H1 (cell line): ENCODE results near the gene ESR1. TPM values are rescaled to one million over a fixed set of nuclear protein-coding genes. Genes with fewer than 3 reads are reported as not detected.

Experiments used
- CTCF ChIA-PET: fragments of 300-600 bp; sonication (Branson Sonifier 250); formaldehyde crosslinking; loops from one replicate; lab custom pipeline; 2021; ENCODE audit not compliant: partially characterized antibody; lab: Charles Lee
- POLR2A ChIA-PET: fragments of 300-600 bp; sonication (Branson Sonifier 250); formaldehyde crosslinking; loops from one replicate; lab custom pipeline; 2021; ENCODE audit warnings: inconsistent platforms; ENCODE audit not compliant: partially characterized antibody; lab: Charles Lee
- DNase-seq, 2 experiments: peaks; one replicate each; pipeline versions ENCODE4 v3.0.0 to v3.0.0-alpha.2; 2010 to 2022; ENCODE audit warnings: low spot score in 2 of 2, low read depth in 1 of 2, mixed read lengths in 1 of 2
- FAIRE-seq: peaks from 2 replicates; lab custom pipeline; 2011; peaks lifted over from hg19 to GRCh38; lab: Jason Lieb, UNC
- H2AFZ ChIP-seq: 2 replicates; pipeline ENCODE4 v1.8.1; 2012; ENCODE audit warnings: low read length, inconsistent platforms
- H2AK5ac ChIP-seq: 2 replicates; pipeline ENCODE4 v1.6.1; 2013; ENCODE audit warnings: low read depth, low read length
- H2BK120ac ChIP-seq: replicated peaks from 2 replicates; pipeline ENCODE3; 2013; ENCODE audit warnings: low read depth, low read length, inconsistent platforms
- H2BK12ac ChIP-seq: 2 replicates; pipeline ENCODE4 v1.6.1; 2013; ENCODE audit warnings: low read depth, low read length
- H2BK15ac ChIP-seq: 2 replicates; pipeline ENCODE4 v1.6.1; 2013; ENCODE audit warnings: low read length
- H2BK20ac ChIP-seq: 2 replicates; pipeline ENCODE4 v1.6.1; 2013; ENCODE audit warnings: low read length
- H2BK5ac ChIP-seq: 2 replicates; pipeline ENCODE4 v1.6.1; 2013; ENCODE audit warnings: low read depth, low read length
- H3K14ac ChIP-seq: 2 replicates; pipeline ENCODE4 v1.6.1; 2013; ENCODE audit warnings: inconsistent platforms; ENCODE audit not compliant: insufficient read length
- H3K18ac ChIP-seq: 2 replicates; pipeline ENCODE4 v1.6.1; 2013; ENCODE audit warnings: low read length; ENCODE audit errors: extremely low read depth
- H3K23ac ChIP-seq: 2 replicates; pipeline ENCODE4 v1.6.1; 2013; ENCODE audit warnings: inconsistent platforms; ENCODE audit not compliant: insufficient read length
- H3K23me2 ChIP-seq: 2 replicates; pipeline ENCODE4 v1.6.1; 2013; ENCODE audit warnings: low read depth, low read length
- H3K27ac ChIP-seq: 2 replicates; pipeline ENCODE4 v1.6.1; 2011; ENCODE audit warnings: low read depth, low read length, inconsistent platforms
- H3K27me3 ChIP-seq, 4 experiments: replicated peaks in 1 of 4; 1 replicate in 1 of 4; 2 replicates in 3 of 4; pipeline versions ENCODE4 v1.6.1 to v1.8.1; 2011 to 2013; ENCODE audit warnings: low read length in 3 of 4, mild to moderate bottlenecking in 3 of 4, inconsistent platforms in 2 of 4, mixed read lengths in 2 of 4, moderate library complexity in 1 of 4; ENCODE audit not compliant: control insufficient read depth in 3 of 4, insufficient read depth in 3 of 4; ENCODE audit errors: extremely low read depth in 1 of 4
- H3K36me3 ChIP-seq, 4 experiments: 2 replicates each; pipeline versions ENCODE4 v1.6.1 to v1.8.1; 2011 to 2013; ENCODE audit warnings: mild to moderate bottlenecking in 4 of 4, low read length in 3 of 4, moderate library complexity in 2 of 4, control low read depth in 1 of 4, inconsistent platforms in 1 of 4; ENCODE audit not compliant: insufficient read depth in 4 of 4, control insufficient read depth in 2 of 4
- H3K4ac ChIP-seq: replicated peaks from 2 replicates; pipeline ENCODE3; 2013; ENCODE audit warnings: low read length, low read depth, mixed read lengths, inconsistent platforms; ENCODE audit not compliant: insufficient read length
- H3K4me1 ChIP-seq, 4 experiments: replicated peaks in 1 of 4; 1 replicate in 1 of 4; 2 replicates in 3 of 4; pipeline versions ENCODE4 v1.6.1 to v1.8.1; 2011 to 2013; ENCODE audit warnings: low read length in 3 of 4, inconsistent platforms in 2 of 4, mixed read lengths in 1 of 4; ENCODE audit not compliant: insufficient read depth in 4 of 4, control insufficient read depth in 3 of 4
- H3K4me2 ChIP-seq, 2 experiments: 2 replicates each; pipeline versions ENCODE4 v1.6.1 to v1.8.1; 2011 to 2013; ENCODE audit warnings: low read depth in 2 of 2, low read length in 2 of 2, control low read depth in 1 of 2, inconsistent platforms in 1 of 2, mild to moderate bottlenecking in 1 of 2; ENCODE audit not compliant: insufficient read depth in 1 of 2
- H3K4me3 ChIP-seq, 4 experiments: fragments of 200-600, 300-600 bp in 1 of 4; sonication (generic), shearing (Covaris generic), sonication (Bioruptor Twin) in 1 of 4; 2 replicates each; pipeline versions ENCODE4 v1.5.1 to v1.8.1; 2011 to 2016; ENCODE audit warnings: low read length in 4 of 4, low read depth in 3 of 4, control low read depth in 2 of 4, inconsistent platforms in 2 of 4, mild to moderate bottlenecking in 2 of 4, mixed read lengths in 1 of 4, moderate library complexity in 1 of 4; ENCODE audit not compliant: insufficient read depth in 2 of 4; ENCODE audit errors: extremely low read depth in 1 of 4
- H3K56ac ChIP-seq: replicated peaks from 2 replicates; pipeline ENCODE3; 2013; ENCODE audit warnings: low read depth, mild to moderate bottlenecking, mixed read lengths, low read length, inconsistent platforms; ENCODE audit not compliant: insufficient read length
- H3K79me1 ChIP-seq: 2 replicates; pipeline ENCODE4 v1.6.1; 2013; ENCODE audit warnings: low read depth, low read length, control low read depth
- H3K79me2 ChIP-seq, 2 experiments: 2 replicates each; pipeline versions ENCODE4 v1.6.1 to v1.8.1; 2012 to 2013; ENCODE audit warnings: low read length in 2 of 2, mild to moderate bottlenecking in 2 of 2, inconsistent platforms in 1 of 2; ENCODE audit not compliant: insufficient read depth in 2 of 2, control insufficient read depth in 1 of 2
- H3K9ac ChIP-seq, 4 experiments: replicated peaks in 1 of 4; 1 replicate in 1 of 4; 2 replicates in 3 of 4; pipeline versions ENCODE4 v1.6.1 to v1.8.1; 2011 to 2013; ENCODE audit warnings: low read depth in 3 of 4, low read length in 3 of 4, control low read depth in 2 of 4, mild to moderate bottlenecking in 2 of 4, moderate library complexity in 2 of 4, inconsistent platforms in 1 of 4; ENCODE audit errors: extremely low read depth in 1 of 4
- H3K9me3 ChIP-seq, 2 experiments: 2 replicates each; pipeline versions ENCODE4 v1.6.1 to v1.8.1; 2012 to 2013; ENCODE audit warnings: mild to moderate bottlenecking in 2 of 2, moderate library complexity in 2 of 2, control low read depth in 1 of 2, inconsistent platforms in 1 of 2, low read depth in 1 of 2, low read length in 1 of 2, mixed read lengths in 1 of 2; ENCODE audit not compliant: insufficient read depth in 2 of 2
- H4K20me1 ChIP-seq, 2 experiments: replicated peaks in 1 of 2; 2 replicates each; pipeline versions ENCODE3 to v1.8.1; 2011 to 2013; ENCODE audit warnings: inconsistent platforms in 2 of 2, low read length in 2 of 2, mild to moderate bottlenecking in 1 of 2; ENCODE audit not compliant: insufficient read depth in 2 of 2, control insufficient read depth in 1 of 2
- H4K5ac ChIP-seq: 2 replicates; pipeline ENCODE4 v1.6.1; 2013; ENCODE audit warnings: low read length, low read depth, mixed read lengths, inconsistent platforms; ENCODE audit not compliant: insufficient read length
- H4K8ac ChIP-seq: 2 replicates; pipeline ENCODE4 v1.8.0; 2013; ENCODE audit warnings: mild to moderate bottlenecking, moderate library complexity, low read length, inconsistent platforms; ENCODE audit not compliant: insufficient read depth; ENCODE audit errors: extremely low read depth
- H4K91ac ChIP-seq: replicated peaks from 2 replicates; pipeline ENCODE3; 2013; ENCODE audit warnings: low read length, mixed read lengths, inconsistent platforms; ENCODE audit not compliant: insufficient read length
- RAD21 ChIP-seq, 2 experiments: IDR thresholded peaks in 1 of 2; conservative IDR thresholded peaks in 1 of 2; 2 replicates each; pipeline ENCODE4 v1.6.1; 2011; ENCODE audit warnings: low read depth in 2 of 2, low read length in 2 of 2, improper control_type of control experiment in 1 of 2, inconsistent platforms in 1 of 2, mild to moderate bottlenecking in 1 of 2, moderate library complexity in 1 of 2
- RXRA ChIP-seq: IDR thresholded peaks from 2 replicates; pipeline ENCODE4 v1.6.1; 2011; ENCODE audit warnings: low read depth, mild to moderate bottlenecking, low read length, moderate library complexity; ENCODE audit not compliant: insufficient read depth
- SRF ChIP-seq: IDR thresholded peaks from 2 replicates; pipeline ENCODE4 v1.6.1; 2011; ENCODE audit warnings: mild to moderate bottlenecking, low read depth, low read length, moderate library complexity
- TAF1 ChIP-seq: IDR thresholded peaks from 2 replicates; pipeline ENCODE4 v1.6.1; 2011; ENCODE audit warnings: mild to moderate bottlenecking, low read depth, low read length
- WGBS, 2 experiments: shearing (Covaris generic) in 1 of 2; methylation state at CpG; one replicate each; pipeline versions ENCODE4 v1.1.6 to v1.1.7; 2013 to 2015; ENCODE audit warnings: low lambda C conversion rate in 2 of 2, mixed read lengths in 2 of 2, inconsistent platforms in 1 of 2, low coverage in 1 of 2, missing lambda C conversion rate in 1 of 2; ENCODE audit not compliant: insufficient replicate concordance in 2 of 2, insufficient coverage in 1 of 2, insufficient read length in 1 of 2; ENCODE audit errors: extremely low coverage in 1 of 2, missing lambda C conversion rate in 1 of 2; 5-methylcytosine and 5-hydroxymethylcytosine counted together
- polyA plus RNA-seq, 7 experiments: library from polyadenylated mRNA; depleted of rRNA in 3 of 7; stranded (reverse) in 5 of 7; unstranded in 2 of 7; fragments of >200 nt in 5 of 7; fragments of 200-250 nt in 2 of 7; gene quantifications; 1 replicate in 5 of 7; 2 replicates in 1 of 7; 4 replicates in 1 of 7; pipeline versions ENCODE4 v1.2.1 to v1.2.3, GENCODE V29; 2011 to 2013; ENCODE audit warnings: missing spikeins in 2 of 7, mixed read lengths in 2 of 7
- total RNA-seq: library from RNA; stranded (reverse); fragmentation: NEBNext Ultra II Directional; extraction: Animal tissue kit (Norgen Biotek cat#: 25700); gene quantifications from 2 replicates; pipeline ENCODE4 v1.2.1, GENCODE V29; 2021

ESR1 gene
- total and polyA plus RNA-seq, 2 of the 8 experiments (the other 6 are each of a cell fraction or from before 2014, with no cell fraction given): 0.03 to 0.17 TPM

GRCh38 chr6:152167641-152168603 is 360.4 kb downstream of the ESR1 start:
- H2BK12ac ChIP-seq: no peak overlapping the region
- WGBS, 2 experiments: 92% methylated on average over 13 of the region's 13 CpGs; no CpG with 5 or more reads in 1 of the 2 experiments
- H2BK5ac ChIP-seq: no peak overlapping the region
- H3K56ac ChIP-seq: no peak overlapping the region
- no peaks in the 10 kb centered on the region for H3K79me2 ChIP-seq
- H3K79me1 ChIP-seq: no peaks in the 10 kb centered on the region
- no peak for DNase-seq
- H3K9ac ChIP-seq: no peak overlapping the region; a peak in 1 of 7 replicates
- H4K5ac ChIP-seq: no peak overlapping the region
- no peaks in the 10 kb centered on the region for H4K20me1 ChIP-seq
- no peaks in the 10 kb centered on the region for H3K27me3 ChIP-seq
- no peak overlapping the region for H4K91ac ChIP-seq
- no peak overlapping the region for H3K14ac ChIP-seq
- H3K23ac ChIP-seq: no peak overlapping the region
- no peak overlapping the region for H3K4me3 ChIP-seq
- no peak for FAIRE-seq
- H3K27ac ChIP-seq: no peak overlapping the region
- H3K18ac ChIP-seq: no peak overlapping the region
- H3K36me3 ChIP-seq: no peaks in the 10 kb centered on the region
- H4K8ac ChIP-seq: no peak overlapping the region
- TF ChIP-seq RAD21 (IDR thresholded peaks at IDR 0.05 in 1 of 2, conservative IDR thresholded peaks at IDR 0.05 in 1 of 2; ENCODE audit: low read depth in 2 of 2, low read length in 2 of 2) (no peak), SRF (no peak), RXRA (no peak), TAF1 (no peak)
- peaks cover 0 to 7% (median 0%) of the 10 kb centered on the region in 4 experiments; a peak in 1 of 7 replicates for H3K4me1 ChIP-seq
- no peak overlapping the region for H2BK15ac ChIP-seq
- no peaks in the 10 kb centered on the region for H3K23me2 ChIP-seq
- H2BK120ac ChIP-seq: no peak overlapping the region
- H3K4me2 ChIP-seq: no peak overlapping the region
- ChIA-PET POLR2A (no interaction called here), CTCF (interaction anchor here (0.6 to 1.4 kb wide), 5 partner anchors 14 to 531 kb away, joined by 3 to 5 read pairs (median 3); no protein-coding TSS in a partner anchor)
- H3K9me3 ChIP-seq: no peaks in the 10 kb centered on the region
- no peak overlapping the region for H2BK20ac ChIP-seq
- H2AFZ ChIP-seq: no peak overlapping the region
- H3K4ac ChIP-seq: no peak overlapping the region
- H2AK5ac ChIP-seq: no peak overlapping the region
